ENCODE measurements around the gene RAB30.

DNA sequence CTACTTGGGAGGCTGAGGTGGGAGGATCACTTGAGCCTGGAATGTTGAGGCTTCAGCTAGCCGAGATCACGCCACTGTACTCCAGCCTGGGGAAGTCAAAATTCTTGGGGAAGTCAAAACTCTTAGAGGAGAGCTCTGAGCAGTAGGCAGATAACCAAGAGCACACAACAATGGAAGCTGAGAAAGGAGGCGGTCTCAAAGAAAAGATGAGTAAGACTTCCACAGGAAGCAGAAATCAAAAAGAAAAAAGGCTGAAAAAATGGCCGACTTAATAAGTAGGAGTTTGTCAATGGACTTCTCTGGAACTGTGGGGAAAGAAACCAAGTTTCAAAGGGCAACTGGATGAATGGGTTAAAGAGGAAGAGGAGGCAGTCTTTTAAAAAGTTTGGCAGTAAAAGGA, 32.1 kb downstream of the RAB30 start:
- TF ChIP-seq, protein P1, sequence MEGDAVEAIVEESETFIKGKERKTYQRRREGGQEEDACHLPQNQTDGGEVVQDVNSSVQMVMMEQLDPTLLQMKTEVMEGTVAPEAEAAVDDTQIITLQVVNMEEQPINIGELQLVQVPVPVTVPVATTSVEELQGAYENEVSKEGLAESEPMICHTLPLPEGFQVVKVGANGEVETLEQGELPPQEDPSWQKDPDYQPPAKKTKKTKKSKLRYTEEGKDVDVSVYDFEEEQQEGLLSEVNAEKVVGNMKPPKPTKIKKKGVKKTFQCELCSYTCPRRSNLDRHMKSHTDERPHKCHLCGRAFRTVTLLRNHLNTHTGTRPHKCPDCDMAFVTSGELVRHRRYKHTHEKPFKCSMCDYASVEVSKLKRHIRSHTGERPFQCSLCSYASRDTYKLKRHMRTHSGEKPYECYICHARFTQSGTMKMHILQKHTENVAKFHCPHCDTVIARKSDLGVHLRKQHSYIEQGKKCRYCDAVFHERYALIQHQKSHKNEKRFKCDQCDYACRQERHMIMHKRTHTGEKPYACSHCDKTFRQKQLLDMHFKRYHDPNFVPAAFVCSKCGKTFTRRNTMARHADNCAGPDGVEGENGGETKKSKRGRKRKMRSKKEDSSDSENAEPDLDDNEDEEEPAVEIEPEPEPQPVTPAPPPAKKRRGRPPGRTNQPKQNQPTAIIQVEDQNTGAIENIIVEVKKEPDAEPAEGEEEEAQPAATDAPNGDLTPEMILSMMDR (conservative IDR thresholded peaks at IDR 0.05 in 1 of 2, IDR thresholded peaks at IDR 0.05 in 1 of 2; ENCODE audit: extremely low read depth in 1 of 2, insufficient read depth in 1 of 2, low read depth in 1 of 2, low read length in 2 of 2): no peak
- no peak for TF ChIP-seq EZH2 (IDR thresholded peaks at IDR 0.05; ENCODE audit: borderline replicate concordance, low read length)

All from mammary epithelial cell (primary cell).